UCSD-AML1 (cell line): Measurements from ENCODE around the gene PTPRN2.

Experiments used
- DNase-seq: peaks from one replicate; lab custom pipeline; 2025; ENCODE audit not compliant: unreplicated experiment; lab: John Stamatoyannopoulos, UW

The PTPRN2 gene

DNA sequence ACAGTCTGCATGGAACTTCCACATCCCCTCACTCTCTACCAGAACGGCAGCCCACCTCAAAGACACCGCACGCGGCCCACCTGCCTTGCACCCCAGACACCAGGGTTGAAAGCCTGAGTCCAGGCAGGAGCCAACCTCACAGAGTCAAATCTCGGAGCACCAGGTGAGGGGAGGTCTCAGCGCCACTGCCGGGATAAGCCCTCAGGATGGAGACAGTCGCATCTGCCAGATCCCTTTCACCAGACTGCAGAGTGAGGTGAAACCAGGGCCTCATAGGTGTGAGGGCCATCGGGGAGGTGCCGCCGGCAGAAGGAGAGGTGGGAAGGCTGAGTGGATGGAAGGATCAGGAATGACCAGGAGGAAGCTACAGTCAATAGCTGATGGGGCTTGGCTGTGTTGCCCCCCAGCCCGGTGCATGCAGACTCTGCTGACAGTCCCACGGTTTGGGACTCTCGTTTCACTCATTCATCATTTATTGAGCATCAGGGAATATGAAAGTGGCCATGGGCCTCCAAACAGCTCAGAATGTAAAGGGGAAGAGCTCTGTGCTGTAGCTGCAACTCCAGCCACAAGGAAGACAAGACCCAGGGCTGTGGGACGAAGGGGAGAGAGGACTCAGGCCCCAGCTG, 315.0 kb downstream of the PTPRN2 start:
- no peak for DNase-seq

DNA sequence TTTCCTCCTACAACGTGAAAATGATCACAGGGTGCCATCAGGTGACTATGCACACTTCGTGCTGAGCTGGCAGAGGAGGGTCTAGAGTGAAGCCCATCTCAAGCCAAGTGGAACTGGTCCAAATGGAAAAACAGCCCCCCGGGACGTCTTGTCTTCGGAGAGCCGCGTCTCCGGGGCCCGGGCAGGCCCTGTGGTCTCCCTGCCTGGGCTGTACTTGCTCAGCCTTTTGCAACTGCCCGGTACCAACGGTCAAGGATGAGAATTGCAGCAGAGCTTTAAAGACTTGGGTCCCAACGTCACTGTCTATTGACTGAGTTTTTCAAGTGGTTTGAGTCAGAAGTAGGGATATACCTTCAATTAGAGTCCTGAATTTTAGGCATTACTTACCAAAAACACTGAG, 315.5 kb downstream of the PTPRN2 start:
- no peak for DNase-seq

GRCh38 chr7:158271646-158272045, 316.0 kb downstream of the PTPRN2 start:
- no peak for DNase-seq

DNA sequence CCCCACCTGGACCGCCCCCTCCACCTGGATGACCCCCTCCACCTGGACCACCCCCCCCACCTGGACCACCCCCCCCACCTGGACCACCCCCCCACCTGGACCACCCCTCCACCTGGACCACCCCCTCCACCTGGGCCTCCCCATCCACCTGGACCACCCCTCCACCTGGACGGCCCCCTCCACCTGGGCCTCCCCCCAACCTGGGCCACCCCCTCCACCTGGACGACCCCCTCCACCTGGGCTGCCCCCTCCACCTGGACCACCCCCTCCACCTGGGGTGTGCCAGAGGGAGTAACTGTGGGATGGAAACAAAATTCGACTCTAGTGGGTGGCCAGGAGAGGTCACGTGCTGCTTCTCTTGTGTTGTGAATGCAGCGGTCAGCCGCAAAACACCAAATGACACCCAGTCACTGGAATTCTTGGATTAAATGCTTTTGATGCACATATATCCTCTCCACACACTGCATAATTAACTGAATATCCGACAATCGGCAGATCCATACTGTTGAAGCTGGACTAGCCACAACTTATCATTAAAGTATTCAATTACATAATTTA, 316.7 kb downstream of the PTPRN2 start:
- no peak for DNase-seq

- no peak for DNase-seq
Measured at GRCh38 chr7:158270106-158270775, 317.4 kb downstream of the PTPRN2 start.

GRCh38 chr7:158268816-158269535, 318.6 kb downstream of the PTPRN2 start:
- DNase-seq = no peak

GRCh38 chr7:158267742-158268435, 319.7 kb downstream of the PTPRN2 start:
- DNase-seq = no peak

- no peak for DNase-seq
Measured at GRCh38 chr7:158266817-158267741, 320.5 kb downstream of the PTPRN2 start.

GRCh38 chr7:158266426-158266816, 321.2 kb downstream of the PTPRN2 start:
- DNase-seq = no peak

DNA sequence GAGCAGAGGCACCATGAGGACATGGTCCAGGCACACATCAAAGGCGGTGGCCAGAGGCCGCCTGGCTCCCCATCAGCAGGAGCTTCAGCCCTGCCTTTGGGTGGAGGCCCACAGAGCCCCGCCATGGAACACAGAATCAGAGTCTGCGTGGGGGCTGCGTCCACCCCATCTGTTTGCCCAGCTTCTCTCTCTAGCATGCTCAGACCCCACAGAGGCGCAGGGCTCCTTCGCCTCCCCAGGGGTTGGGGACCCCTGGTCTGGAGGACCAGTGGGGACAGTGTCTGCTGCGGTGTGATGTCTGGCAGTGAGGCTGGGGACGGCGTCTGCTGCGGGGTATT, 321.9 kb downstream of the PTPRN2 start:
- no peak for DNase-seq

GRCh38 chr7:158264881-158265742, 322.5 kb downstream of the PTPRN2 start:
- DNase-seq = no peak

- DNase-seq = no peak
Measured at GRCh38 chr7:158263964-158264748, 323.5 kb downstream of the PTPRN2 start.

DNA sequence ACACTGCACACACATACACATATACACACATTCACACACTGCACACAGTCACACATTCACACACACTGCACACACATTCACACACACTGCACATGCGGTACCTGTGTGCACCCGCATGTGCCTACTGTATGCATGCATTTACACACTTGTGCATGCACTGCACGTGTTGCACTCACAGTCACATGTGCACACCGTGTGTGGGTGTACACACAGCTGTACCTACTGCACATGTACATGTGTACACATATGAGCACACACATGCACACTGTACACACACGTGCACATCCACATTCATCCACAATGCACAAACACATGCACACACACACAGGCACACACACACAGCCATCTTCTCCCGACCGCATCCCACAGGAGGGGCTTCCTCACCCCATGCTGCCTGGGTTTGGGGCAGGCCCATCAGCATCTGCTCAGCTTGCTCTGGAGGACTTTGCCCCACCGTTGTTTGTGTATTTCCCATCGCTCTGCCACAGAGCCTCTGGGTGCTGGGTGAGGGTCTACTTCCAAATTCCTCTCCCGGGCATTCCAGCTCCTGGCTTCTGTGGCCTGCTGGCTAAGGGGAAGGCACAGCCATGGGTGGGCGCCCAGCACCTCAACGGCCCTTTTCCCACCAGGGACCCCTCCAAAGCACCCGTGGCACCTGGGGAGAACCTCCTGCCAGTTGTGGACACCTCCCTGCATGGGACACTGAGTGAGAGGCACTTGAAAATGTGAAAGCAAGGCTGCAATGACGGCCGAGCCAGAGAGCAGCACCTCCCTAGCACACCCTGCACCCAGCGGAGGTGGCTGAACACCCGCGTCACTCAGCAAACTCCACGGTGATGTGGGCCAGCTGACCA, 324.3 kb downstream of the PTPRN2 start:
- no peak for DNase-seq

DNA sequence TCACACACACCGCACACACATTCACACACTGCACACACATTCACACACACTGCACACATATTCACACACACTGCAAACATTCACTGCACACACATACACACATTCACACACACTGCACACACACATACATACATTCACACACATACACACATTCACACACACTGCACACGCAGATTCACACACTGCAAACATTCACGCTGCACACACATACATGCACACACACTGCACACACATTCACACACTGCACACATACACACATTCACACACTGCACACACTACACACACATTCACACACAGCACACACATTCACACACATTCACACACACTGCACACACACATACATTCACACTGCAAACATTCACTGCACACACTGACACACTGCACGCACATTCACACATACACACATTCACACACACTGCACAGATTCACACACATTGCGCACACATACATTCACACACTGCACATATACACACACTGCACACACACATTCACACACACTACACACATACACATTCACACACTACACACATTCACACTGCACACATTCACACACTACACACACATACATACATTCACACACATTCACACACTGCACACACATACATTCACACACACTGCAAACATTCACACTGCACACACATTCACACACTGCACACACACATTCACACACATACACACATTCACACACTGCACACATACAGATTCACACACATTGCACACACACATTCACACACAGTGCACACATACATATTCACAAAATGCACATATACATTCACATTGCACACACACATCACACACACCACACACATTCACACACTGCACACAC, 325.1 kb downstream of the PTPRN2 start:
- DNase-seq = no peak

GRCh38 chr7:158261362-158262235, 326.0 kb downstream of the PTPRN2 start:
- no peak for DNase-seq
